Hepatocyte (in vitro differentiated cells): Measurements from ENCODE around the gene RANGAP1.

ENCODE experiments used
- EZH2phosphoT487 ChIP-seq: fragments of 200-600 bp; sonication (generic); IDR thresholded peaks from one replicate; pipeline ENCODE4 v1.6.1; 2018; ENCODE audit warnings: antibody characterized with exemption, mild to moderate bottlenecking, low read depth, moderate library complexity; ENCODE audit not compliant: unreplicated experiment, severe bottlenecking
- TF ChIP-seq, protein P1 (sequence below): fragments of 200-600 bp; sonication (generic); IDR thresholded peaks from 2 replicates; pipeline ENCODE4 v1.5.1; 2016; ENCODE audit warnings: antibody characterized with exemption, mild to moderate bottlenecking; ENCODE audit not compliant: poor library complexity

GRCh38 chr22:41330169-41330568, 44.2 kb upstream of the RANGAP1 start:
- TF ChIP-seq, protein P1, sequence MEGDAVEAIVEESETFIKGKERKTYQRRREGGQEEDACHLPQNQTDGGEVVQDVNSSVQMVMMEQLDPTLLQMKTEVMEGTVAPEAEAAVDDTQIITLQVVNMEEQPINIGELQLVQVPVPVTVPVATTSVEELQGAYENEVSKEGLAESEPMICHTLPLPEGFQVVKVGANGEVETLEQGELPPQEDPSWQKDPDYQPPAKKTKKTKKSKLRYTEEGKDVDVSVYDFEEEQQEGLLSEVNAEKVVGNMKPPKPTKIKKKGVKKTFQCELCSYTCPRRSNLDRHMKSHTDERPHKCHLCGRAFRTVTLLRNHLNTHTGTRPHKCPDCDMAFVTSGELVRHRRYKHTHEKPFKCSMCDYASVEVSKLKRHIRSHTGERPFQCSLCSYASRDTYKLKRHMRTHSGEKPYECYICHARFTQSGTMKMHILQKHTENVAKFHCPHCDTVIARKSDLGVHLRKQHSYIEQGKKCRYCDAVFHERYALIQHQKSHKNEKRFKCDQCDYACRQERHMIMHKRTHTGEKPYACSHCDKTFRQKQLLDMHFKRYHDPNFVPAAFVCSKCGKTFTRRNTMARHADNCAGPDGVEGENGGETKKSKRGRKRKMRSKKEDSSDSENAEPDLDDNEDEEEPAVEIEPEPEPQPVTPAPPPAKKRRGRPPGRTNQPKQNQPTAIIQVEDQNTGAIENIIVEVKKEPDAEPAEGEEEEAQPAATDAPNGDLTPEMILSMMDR: no peak
- TF ChIP-seq EZH2phosphoT487: no peak
